ENCODE data around the gene TOB1. TPM values are rescaled to one million over a fixed set of nuclear protein-coding genes. Genes with fewer than 3 reads are reported as not detected.

Gene TOB1
- polyA plus RNA-seq, 1 donor (not counting 4 experiments of a cell fraction or from before 2014, with no cell fraction given): 64.4 TPM

GRCh38 chr17:50829332-50829731 lies 36.8 kb downstream of the TOB1 start:
- no peaks in the 10 kb centered on the region for H3K36me3 ChIP-seq (ENCODE audit: control insufficient read depth in 2 of 2, extremely low read depth in 1 of 2, insufficient read depth in 2 of 2, low read length in 2 of 2)
- H3K27ac ChIP-seq (ENCODE audit: control insufficient read depth, insufficient read depth, low read length): no peak overlapping the region
- no peak for TF ChIP-seq CTCF (optimal IDR thresholded peaks at IDR 0.05 in 1 of 3, IDR thresholded peaks at IDR 0.05 in 1 of 3, conservative IDR thresholded peaks at IDR 0.05 in 1 of 3; ENCODE audit: extremely low read depth in 1 of 3, insufficient read depth in 2 of 3, low read length in 3 of 3)
- TF ChIP-seq EZH2 (IDR thresholded peaks at IDR 0.05; ENCODE audit: low read length): no peak
- no peak overlapping the region for H3K4me3 ChIP-seq (ENCODE audit: control insufficient read depth in 2 of 3, extremely low read depth in 1 of 3, insufficient read depth in 2 of 3, low read depth in 1 of 3, low read length in 3 of 3)
- no peak overlapping the region for H3K4me2 ChIP-seq (ENCODE audit: control insufficient read depth, extremely low read depth, insufficient read depth, low read depth, low read length)
- H3K9ac ChIP-seq (ENCODE audit: control insufficient read depth, extremely low read depth, insufficient read depth, low read length): no peak overlapping the region
- DNase-seq (ENCODE audit: low read depth, low spot score) (no peak), FAIRE-seq (no peak)
- dilution Hi-C loops (cut with MboI; ENCODE audit: extremely low pct_ligation_motif_present, low sequenced_read_pairs): no loop called here
- H3K9me1 ChIP-seq (ENCODE audit: control insufficient read depth, extremely low read depth, insufficient read depth, low read length): no peaks in the 10 kb centered on the region
- no peaks in the 10 kb centered on the region for H3K79me2 ChIP-seq (ENCODE audit: control insufficient read depth, insufficient read depth, low read length)
- no peak overlapping the region for H2AFZ ChIP-seq (ENCODE audit: control insufficient read depth, low read length)
- no peaks in the 10 kb centered on the region for H3K9me3 ChIP-seq (ENCODE audit: control insufficient read depth, low read depth, low read length)
- no peaks in the 10 kb centered on the region for H4K20me1 ChIP-seq (ENCODE audit: control insufficient read depth, extremely low read depth, insufficient read depth, low read length)
- H3K27me3 ChIP-seq (ENCODE audit: control insufficient read depth, extremely low read depth, insufficient read depth, low read length): peaks cover 1% of the 10 kb centered on the region
- peaks cover 5% of the 10 kb centered on the region for H3K4me1 ChIP-seq (ENCODE audit: control insufficient read depth, extremely low read depth, insufficient read depth, low read length)

DNA sequence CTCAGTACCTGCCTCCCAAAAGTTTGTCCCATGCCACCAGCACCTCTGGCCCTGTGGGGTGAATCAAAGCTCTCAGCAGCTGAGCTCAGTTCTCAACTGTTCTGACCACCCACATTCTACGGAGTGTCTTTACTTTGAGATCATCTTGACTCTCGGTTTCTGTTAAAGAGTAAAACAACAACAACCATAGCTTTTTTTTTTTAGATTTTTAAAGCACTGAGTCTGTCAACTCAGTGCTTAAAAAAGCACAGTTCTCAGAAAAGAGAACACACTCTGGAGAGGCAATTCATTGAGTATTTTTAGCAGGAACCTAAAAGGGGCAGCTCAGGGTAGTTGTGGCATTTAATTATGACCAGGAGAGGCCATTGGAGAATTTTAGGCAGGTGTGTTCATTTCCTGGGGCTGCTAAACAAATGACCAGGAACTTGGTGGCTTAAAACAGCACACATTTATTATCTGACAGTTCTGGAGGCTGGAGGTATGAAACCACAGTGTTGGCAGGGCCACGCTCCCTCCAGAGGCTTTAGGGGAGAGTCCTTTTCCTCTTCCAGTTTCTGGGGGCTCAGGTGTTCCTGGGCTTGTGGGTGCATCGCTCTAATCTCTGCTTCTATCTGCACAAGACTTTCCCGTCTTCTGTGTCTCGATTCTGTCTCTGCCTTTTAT lies 37.5 kb downstream of the TOB1 start:
- no peak for TF ChIP-seq CTCF (optimal IDR thresholded peaks at IDR 0.05 in 1 of 3, IDR thresholded peaks at IDR 0.05 in 1 of 3, conservative IDR thresholded peaks at IDR 0.05 in 1 of 3; ENCODE audit: extremely low read depth in 1 of 3, insufficient read depth in 2 of 3, low read length in 3 of 3)
- TF ChIP-seq EZH2 (IDR thresholded peaks at IDR 0.05; ENCODE audit: low read length): no peak
- Histone ChIP-seq H3K9me3 (ENCODE audit: control insufficient read depth, low read depth, low read length) (no peaks in the 10 kb centered on the region), H3K36me3 (ENCODE audit: control insufficient read depth in 2 of 2, extremely low read depth in 1 of 2, insufficient read depth in 2 of 2, low read length in 2 of 2) (no peaks in the 10 kb centered on the region), H3K9me1 (ENCODE audit: control insufficient read depth, extremely low read depth, insufficient read depth, low read length) (no peaks in the 10 kb centered on the region), H2AFZ (ENCODE audit: control insufficient read depth, low read length) (no peak overlapping the region), H3K27ac (ENCODE audit: control insufficient read depth, insufficient read depth, low read length) (no peak overlapping the region), H3K4me1 (ENCODE audit: control insufficient read depth, extremely low read depth, insufficient read depth, low read length) (peaks cover 5% of the 10 kb centered on the region), H3K27me3 (ENCODE audit: control insufficient read depth, extremely low read depth, insufficient read depth, low read length) (no peaks in the 10 kb centered on the region), H3K79me2 (ENCODE audit: control insufficient read depth, insufficient read depth, low read length) (no peaks in the 10 kb centered on the region), H3K4me2 (ENCODE audit: control insufficient read depth, extremely low read depth, insufficient read depth, low read depth, low read length) (no peak overlapping the region), H4K20me1 (ENCODE audit: control insufficient read depth, extremely low read depth, insufficient read depth, low read length) (no peaks in the 10 kb centered on the region), H3K9ac (ENCODE audit: control insufficient read depth, extremely low read depth, insufficient read depth, low read length) (no peak overlapping the region), H3K4me3 (ENCODE audit: control insufficient read depth in 2 of 3, extremely low read depth in 1 of 3, insufficient read depth in 2 of 3, low read depth in 1 of 3, low read length in 3 of 3) (no peak overlapping the region)
- dilution Hi-C loops (cut with MboI; ENCODE audit: extremely low pct_ligation_motif_present, low sequenced_read_pairs): no loop called here
- DNase-seq (ENCODE audit: low read depth, low spot score) (no peak), FAIRE-seq (no peak)
